NCI-H146 (cell line): ENCODE results near the gene SARNP.
A peak's percentile ranks its signal among the peaks of the same experiment; 100 is the strongest.

Source experiments
- DNase-seq: peaks from one replicate; lab custom pipeline; 2025; lab: John Stamatoyannopoulos, UW

The SARNP gene

GRCh38 chr12:55724226-55724939 lies 93.1 kb downstream of the SARNP start:
- DNase-seq = peak; percentile 36

GRCh38 chr12:55723516-55724225 lies 93.9 kb downstream of the SARNP start:
- no peak for DNase-seq

GRCh38 chr12:55722948-55723347 lies 94.6 kb downstream of the SARNP start:
- DNase-seq = no peak

- no peak for DNase-seq
These were observed 95.8 kb downstream of the SARNP start for GRCh38 chr12:55721601-55722213.

- DNase-seq = no peak
These were observed 96.6 kb downstream of the SARNP start for GRCh38 chr12:55720894-55721444.

- no peak for DNase-seq
These were observed 97.4 kb downstream of the SARNP start, which contains the start of gene RDH5 for GRCh38 chr12:55720071-55720564. TSS of gene RDH5 (plus strand) at chr12:55720393. CDS start at chr12:55721185, 792 bp downstream.

GRCh38 chr12:55719371-55719770 lies 98.2 kb downstream of the SARNP start:
- DNase-seq = no peak

GRCh38 chr12:55718624-55719275 lies 98.8 kb downstream of the SARNP start:
- no peak for DNase-seq

- no peak for DNase-seq
These were observed 99.5 kb downstream of the SARNP start for GRCh38 chr12:55718015-55718414.

- no peak for DNase-seq
These were observed 100.2 kb downstream of the SARNP start for GRCh38 chr12:55717011-55718007.

- DNase-seq = no peak
These were observed 101.0 kb downstream of the SARNP start for GRCh38 chr12:55716582-55716957.

- DNase-seq = peak; percentile 96
These were observed 101.5 kb downstream of the SARNP start, which contains the start of gene BLOC1S1 for GRCh38 chr12:55715833-55716581. TSS of gene BLOC1S1 (plus strand) at chr12:55716046. CDS start at chr12:55716052, 6 bp downstream.

- DNase-seq = no peak
These were observed 102.3 kb downstream of the SARNP start for GRCh38 chr12:55715169-55715764.

GRCh38 chr12:55713721-55714120 lies 103.8 kb downstream of the SARNP start:
- DNase-seq = no peak

GRCh38 chr12:55712700-55713415 lies 104.7 kb downstream of the SARNP start:
- DNase-seq = no peak

GRCh38 chr12:55711786-55712553 lies 105.6 kb downstream of the SARNP start:
- DNase-seq = no peak

- no peak for DNase-seq
These were observed 108.8 kb downstream of the SARNP start for GRCh38 chr12:55708695-55709233.
